Left hindlimb (tissue), 1 donor: Measurements from ENCODE around the gene CORO1C.
"Not testable (repeated sequence)": the region's sequence is repeated elsewhere in the genome, so short reads cannot be mapped to it uniquely, and the experiment has no call there.

Experiments used
- DNase-seq: peaks from one replicate; pipeline ENCODE4 v3.0.0-alpha.2; 2018

CORO1C gene

GRCh38 chr12:108731105-108731865 lies at the start of gene CORO1C:
TSS of gene CORO1C (minus strand) at chr12:108731518. CDS start at chr12:108701318, 30,200 bp downstream.
- peak; percentile 97 for DNase-seq

DNA sequence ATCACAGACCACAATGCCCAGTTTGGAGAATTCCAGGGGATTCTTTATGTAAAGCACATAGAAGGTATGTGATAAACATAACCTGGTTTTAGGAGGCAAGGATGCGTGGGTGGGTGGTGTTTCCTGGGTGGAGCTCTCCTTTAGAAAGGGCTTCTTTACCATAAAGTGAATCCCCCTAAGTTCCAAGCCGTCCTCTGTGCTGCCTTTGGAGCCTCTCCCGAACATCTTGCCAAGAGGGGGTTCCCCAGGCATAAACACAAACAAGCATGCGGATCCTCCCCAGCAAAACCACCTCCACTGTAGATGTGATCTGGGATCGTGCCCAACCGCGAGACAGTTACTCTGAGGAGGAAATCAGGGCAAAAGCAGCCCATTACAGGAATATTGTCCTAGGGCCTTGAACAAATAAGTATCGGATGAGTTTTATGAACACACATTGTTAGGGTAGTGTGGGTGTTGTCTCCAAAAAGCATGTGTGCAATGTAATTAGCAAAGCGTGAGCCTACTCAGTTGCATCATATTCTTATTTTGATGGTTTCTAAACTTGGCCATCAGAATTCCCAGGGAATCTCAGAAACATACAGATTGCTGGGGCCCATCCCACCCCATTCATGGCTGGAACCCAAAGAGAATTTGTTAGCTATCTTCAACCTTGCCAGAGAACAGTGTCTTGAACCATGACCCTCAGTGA lies 48.8 kb upstream of the CORO1C start:
- no peak for DNase-seq

GRCh38 chr12:108778053-108778452 lies 46.7 kb upstream of the CORO1C start:
- DNase-seq, result no peak

GRCh38 chr12:108777156-108777555 lies 45.8 kb upstream of the CORO1C start:
- no peak for DNase-seq

DNA sequence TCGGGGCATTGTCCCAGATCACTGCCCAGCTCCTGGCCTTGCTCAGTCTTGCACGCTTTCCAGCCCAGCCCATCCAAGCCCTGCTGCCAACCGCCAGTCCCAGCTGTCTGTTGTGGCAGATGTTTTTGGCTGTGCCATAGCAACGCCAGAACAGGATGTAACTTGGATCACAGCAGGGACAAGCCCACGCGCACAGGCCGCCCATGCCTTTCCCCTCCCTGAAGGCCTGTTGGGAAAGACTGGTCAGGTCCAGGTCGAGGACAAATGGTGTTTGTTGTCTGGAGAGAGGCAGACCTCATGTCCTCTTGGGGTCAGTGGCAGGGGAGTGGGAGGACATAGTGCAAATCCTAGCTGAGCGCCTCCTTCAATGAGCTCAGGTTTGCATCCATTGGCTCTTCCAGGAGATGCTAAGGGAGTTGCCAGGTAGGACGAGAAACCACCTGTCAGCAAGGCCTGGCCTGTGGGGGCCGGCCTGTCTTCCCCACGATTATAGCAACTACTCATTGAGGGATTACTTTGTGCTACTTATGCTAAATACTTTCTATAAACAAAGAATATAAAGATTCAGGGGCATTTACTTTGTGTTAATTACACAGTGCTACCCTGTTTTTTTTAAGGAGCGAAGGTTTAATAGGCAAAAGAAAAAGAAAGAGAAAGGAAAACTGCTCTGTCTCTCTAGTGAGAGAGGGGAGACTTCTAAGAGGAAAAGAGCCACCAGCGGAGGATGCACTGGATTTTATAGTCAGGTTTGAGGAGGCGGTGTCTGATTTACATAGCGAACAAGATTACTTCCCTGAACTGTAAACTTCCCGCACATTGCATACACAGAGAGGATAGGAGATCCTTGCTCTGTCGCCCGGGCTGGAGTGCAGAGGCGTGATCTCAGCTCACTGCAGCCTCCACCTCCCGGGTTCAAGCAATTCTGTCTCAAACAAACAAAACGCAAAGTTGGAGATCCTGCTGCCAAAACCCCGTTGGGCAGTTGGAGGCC lies 42.8 kb upstream of the CORO1C start:
- peak; percentile 91 for DNase-seq

- DNase-seq, result no peak
These were observed 41.8 kb upstream of the CORO1C start for GRCh38 chr12:108772891-108773797.

DNA sequence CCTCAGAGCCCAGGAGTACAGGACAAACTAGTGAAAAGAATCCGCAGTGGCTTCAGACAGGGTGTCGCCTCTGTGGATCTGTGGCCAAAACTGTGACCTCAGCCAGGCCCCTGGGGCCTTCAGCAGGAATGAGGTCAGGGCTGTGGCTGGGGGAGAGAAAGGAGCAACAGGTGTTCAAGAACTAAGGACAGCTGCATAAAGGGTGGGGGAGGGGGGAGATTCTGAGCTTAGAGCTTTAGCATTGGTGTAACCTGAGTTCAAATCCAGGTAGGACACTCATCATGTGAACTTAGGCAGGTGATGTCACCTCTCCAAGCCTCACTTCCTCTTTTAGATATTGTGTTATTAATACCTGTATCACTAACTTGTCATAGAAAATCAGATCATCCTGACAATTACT lies 40.9 kb upstream of the CORO1C start:
- DNase-seq, result peak; percentile 58

DNA sequence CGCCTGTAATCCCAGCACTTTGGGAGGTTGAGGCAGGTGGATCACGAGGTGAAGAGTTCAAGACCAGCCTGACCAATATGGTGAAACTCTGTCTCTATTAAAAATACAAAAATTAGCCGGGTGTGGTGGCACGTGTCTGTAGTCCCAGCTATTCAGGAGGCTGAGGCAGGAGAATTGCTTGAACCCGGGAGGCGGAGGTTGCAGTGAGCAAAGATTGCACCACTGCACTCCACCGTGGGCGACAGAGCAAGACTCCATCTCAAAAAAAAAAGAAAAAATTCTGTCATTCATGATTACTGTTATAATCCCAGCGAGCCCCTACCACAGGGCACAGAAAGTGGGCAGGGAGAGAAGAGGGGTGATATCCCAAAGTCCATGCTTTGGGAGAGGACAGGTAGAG lies 40.5 kb upstream of the CORO1C start:
- DNase-seq, result not testable (repeated sequence)

- DNase-seq, result no peak
These were observed 39.6 kb upstream of the CORO1C start for GRCh38 chr12:108770963-108771362.

- DNase-seq, result no peak
These were observed 39.0 kb upstream of the CORO1C start for GRCh38 chr12:108770269-108770829.

- no peak for DNase-seq
These were observed 37.5 kb upstream of the CORO1C start for GRCh38 chr12:108768591-108769500.

- no peak for DNase-seq
These were observed 35.0 kb upstream of the CORO1C start for GRCh38 chr12:108766294-108766693.

DNA sequence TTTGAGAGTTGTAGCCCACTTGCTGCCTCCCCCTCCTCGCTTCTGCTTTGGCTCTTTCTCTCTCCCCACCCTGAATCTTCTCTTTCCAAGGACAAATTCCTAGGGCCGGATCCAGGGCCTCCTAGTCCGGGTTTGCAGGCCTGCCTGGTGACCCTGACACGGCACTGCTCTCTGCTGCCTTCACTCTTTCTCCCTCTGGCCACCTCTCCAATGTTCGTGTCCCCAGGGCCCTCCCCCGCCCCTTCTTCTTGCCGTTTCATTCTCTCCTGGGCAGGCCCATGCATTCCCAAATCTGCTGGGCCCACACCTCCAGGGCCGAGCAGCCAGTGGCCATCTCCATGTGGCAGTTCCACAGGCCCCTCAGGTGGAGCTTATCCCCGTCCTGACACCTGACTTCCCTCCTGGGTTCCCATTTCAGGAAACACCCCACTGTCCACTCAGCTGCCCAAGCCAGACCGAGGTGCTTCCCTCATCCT lies 34.0 kb upstream of the CORO1C start:
- DNase-seq, result no peak

DNA sequence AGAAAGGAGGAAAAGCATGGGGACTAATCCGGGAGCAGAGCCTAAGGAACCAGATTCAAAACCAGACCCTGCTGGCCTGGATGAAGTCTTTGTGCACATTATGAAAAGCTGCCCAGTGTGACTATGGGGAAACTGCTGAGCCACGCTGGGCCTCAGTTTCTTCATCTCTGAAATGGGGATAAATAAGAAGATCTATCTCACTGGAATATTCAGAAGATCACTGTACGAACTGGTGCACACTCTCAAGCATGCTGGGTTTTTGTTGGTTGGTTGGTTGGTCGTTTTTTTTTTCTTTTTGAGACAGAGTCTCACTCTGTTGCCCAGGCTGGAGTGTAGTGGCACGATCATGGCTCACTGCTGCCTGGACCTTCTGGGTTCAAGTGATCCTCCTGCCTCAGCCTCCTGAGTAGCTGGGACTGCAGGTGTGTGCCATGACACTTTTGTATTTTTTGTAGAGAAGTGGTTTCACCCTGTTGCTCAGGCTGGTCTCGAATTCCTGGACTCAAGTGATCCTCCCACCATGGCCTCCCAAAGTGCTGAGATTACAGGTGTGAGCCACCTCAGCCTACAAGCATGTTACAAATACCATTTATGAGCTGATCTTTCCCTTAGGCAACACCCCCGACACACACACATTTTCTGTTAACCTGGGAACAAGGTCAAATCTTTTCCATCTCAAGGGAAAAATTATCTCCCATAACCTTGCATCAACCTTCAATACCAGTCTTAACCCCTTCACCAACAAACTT lies 33.4 kb upstream of the CORO1C start:
- DNase-seq, result no peak

GRCh38 chr12:108761226-108761625 lies 29.9 kb upstream of the CORO1C start:
- DNase-seq, result no peak

DNA sequence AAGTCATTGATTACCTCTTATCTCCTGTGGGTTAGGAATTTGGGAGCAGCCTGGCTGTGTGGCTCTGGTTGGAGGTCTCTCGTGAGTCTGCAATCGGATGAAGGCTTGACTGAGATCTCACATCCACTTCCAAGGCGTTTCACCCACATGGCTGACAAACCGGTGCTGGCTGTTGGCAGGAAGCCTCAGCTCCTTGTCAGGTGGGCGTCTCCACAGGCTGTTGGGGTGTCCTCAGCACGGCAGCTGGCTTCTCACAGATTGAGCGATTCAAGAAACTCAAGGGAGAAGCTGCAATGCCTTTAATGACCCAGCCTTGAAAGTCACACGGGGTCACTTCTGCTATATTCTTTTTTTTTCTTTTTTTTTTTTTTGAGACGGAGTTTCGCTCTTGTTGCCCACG lies 28.6 kb upstream of the CORO1C start:
- no peak for DNase-seq

GRCh38 chr12:108757856-108758255 lies 26.5 kb upstream of the CORO1C start:
- DNase-seq, result no peak

DNA sequence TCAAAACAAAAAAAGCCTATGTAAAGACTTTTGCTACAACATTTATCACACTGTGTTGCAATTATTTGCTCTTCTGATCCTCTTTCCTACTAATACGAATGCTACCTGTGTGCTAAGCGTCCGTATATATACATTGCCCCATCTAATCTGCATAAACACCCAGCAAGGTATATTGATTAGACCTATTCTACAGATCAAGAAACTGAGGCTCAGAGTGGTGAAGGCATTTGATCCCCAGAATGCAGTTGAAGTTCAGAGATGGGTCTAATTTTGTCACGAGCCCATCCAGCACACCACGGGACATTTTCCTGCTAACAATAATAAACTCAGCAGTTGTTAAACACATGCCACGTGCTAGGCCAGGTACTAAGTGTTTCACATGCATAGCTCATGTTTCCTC lies 25.1 kb upstream of the CORO1C start:
- no peak for DNase-seq

DNA sequence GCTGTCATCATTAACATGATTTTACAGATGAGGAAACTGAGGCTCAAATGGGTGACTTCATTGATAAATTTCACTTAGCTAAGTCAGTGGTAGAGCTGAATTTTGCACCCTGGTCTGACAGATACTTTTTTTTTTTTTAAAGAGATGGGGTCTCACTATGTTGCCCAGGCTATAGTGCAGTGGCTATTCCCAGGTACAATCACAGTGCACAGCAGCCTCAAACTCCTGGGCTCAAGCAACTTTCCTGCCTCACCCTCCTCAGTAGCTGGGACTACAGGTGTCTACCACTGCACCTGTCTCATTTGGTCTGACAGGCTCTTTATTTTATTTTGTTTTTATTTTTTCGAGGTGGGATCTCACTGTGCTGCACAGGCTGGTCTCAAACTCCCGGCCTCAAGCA lies 24.2 kb upstream of the CORO1C start:
- no peak for DNase-seq

DNA sequence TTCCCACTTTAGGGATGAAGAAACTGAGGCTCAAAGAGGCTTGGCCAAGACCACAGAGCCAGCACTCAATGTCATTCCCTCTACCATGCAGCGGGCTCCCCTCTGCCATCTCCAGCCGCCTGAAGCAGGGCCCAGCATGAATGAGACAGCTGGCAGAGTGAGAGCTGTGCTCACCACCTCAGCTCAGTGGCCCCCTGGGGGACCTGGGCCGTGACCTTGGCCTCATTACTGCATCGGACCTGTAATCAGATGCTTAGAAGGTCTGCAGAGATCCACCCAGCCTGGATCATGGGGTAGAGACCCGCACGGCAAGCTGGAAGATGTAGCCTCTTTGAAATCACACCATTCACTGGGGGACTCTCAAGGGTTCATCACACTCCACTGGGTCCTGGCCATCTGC lies 22.7 kb upstream of the CORO1C start:
- DNase-seq, result no peak
